Lower lobe of right lung (tissue), 2 donors: ENCODE data around the gene PRTFDC1. TPM values are rescaled to one million over a fixed set of nuclear protein-coding genes. Genes with fewer than 3 reads are reported as not detected.

ENCODE experiments used
- ATAC-seq, 2 donors: fragments of 200-7000 bp; cut with Tn5 transposase; one replicate each; pipeline ENCODE4 v1.9.1; 2020 to 2022; ENCODE audit warnings: mild to moderate bottlenecking in 2 of 2, moderate library complexity in 2 of 2
- DNase-seq: peaks from one replicate; pipeline ENCODE4 v3.0.0-alpha.2; 2020
- H3K27ac ChIP-seq: fragments of 200-600 bp; one replicate; pipeline ENCODE4 v1.8.0; 2022
- H3K27me3 ChIP-seq: fragments of 200-600 bp; one replicate; pipeline ENCODE4 v1.8.0; 2022; ENCODE audit warnings: low read depth
- H3K36me3 ChIP-seq: fragments of 200-600 bp; one replicate; pipeline ENCODE4 v1.8.0; 2022; ENCODE audit warnings: mild to moderate bottlenecking
- H3K4me1 ChIP-seq: fragments of 200-600 bp; one replicate; pipeline ENCODE4 v1.8.0; 2022
- H3K4me3 ChIP-seq: fragments of 200-600 bp; one replicate; pipeline ENCODE4 v1.8.0; 2022; ENCODE audit warnings: mild to moderate bottlenecking
- H3K9me3 ChIP-seq: fragments of 200-600 bp; one replicate; pipeline ENCODE4 v1.8.0; 2022
- intact Hi-C: fragments of 100-400 bp; cut with DNase I; formaldehyde crosslinking; loops from one replicate; pipeline ENCODE4 v1.11.0; 2022
- total RNA-seq: library from RNA; stranded (reverse); fragmentation: NEBNext Ultra II Directional; extraction: Animal tissue kit (Norgen Biotek cat#: 25700); gene quantifications from one replicate; pipeline ENCODE4 v1.2.1, GENCODE V29; 2021
- TF ChIP-seq, protein P1 (sequence below): fragments of 200-600 bp; IDR thresholded peaks from one replicate; pipeline ENCODE4 v1.8.0; 2022; ENCODE audit warnings: antibody characterized with exemption, mild to moderate bottlenecking
- donor health status: DM: no; HTN: yes; CAD: no; lungs with severe emphysema.

The PRTFDC1 gene
- total RNA-seq, 1 donor from 2014 or later: 3.8 TPM

DNA sequence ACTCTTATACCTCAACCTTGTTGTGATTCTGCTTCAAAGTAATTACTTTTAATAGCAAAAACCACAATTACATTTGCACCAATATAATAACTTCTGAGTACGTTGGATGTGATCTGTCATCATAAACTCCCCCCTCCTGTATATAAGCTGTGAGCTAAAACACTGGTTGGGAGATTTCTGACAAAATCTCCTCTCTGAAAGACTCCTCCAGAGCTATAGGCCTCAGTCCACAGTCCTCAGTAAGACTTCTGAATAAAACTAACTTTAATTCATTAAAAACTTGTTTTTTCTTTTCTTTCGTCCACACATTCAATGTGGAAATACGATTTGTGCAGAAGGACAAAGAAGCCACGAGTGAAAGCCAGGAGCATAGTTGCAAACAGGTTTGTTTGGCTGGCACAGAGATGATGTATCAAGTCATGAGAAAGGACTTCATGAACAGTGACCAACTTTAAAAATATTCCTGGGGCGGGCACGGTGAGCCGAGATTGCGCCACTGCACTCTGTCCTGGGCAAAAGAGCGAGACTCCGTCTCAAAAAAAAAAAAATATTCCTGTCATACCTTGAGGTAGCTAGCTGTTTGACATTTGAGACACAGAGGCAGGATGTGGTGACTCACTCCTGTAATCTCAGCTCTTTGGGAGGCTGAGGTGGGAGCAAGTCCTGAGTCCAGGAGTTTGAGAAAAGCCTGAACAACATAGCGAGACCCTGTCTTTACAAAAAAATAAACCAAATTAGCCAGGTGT is 137.7 kb downstream of the PRTFDC1 start:
- Histone ChIP-seq H3K4me3 (no peak overlapping the region), H3K27ac (no peak overlapping the region), H3K36me3 (no peaks in the 10 kb centered on the region), H3K27me3 (no peaks in the 10 kb centered on the region), H3K9me3 (peaks cover 4% of the 10 kb centered on the region), H3K4me1 (no peaks in the 10 kb centered on the region)
- DNase-seq (no peak), ATAC-seq (no peak)
- TF ChIP-seq, protein P1, sequence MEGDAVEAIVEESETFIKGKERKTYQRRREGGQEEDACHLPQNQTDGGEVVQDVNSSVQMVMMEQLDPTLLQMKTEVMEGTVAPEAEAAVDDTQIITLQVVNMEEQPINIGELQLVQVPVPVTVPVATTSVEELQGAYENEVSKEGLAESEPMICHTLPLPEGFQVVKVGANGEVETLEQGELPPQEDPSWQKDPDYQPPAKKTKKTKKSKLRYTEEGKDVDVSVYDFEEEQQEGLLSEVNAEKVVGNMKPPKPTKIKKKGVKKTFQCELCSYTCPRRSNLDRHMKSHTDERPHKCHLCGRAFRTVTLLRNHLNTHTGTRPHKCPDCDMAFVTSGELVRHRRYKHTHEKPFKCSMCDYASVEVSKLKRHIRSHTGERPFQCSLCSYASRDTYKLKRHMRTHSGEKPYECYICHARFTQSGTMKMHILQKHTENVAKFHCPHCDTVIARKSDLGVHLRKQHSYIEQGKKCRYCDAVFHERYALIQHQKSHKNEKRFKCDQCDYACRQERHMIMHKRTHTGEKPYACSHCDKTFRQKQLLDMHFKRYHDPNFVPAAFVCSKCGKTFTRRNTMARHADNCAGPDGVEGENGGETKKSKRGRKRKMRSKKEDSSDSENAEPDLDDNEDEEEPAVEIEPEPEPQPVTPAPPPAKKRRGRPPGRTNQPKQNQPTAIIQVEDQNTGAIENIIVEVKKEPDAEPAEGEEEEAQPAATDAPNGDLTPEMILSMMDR: no peak
- intact Hi-C loops: no loop called here

DNA sequence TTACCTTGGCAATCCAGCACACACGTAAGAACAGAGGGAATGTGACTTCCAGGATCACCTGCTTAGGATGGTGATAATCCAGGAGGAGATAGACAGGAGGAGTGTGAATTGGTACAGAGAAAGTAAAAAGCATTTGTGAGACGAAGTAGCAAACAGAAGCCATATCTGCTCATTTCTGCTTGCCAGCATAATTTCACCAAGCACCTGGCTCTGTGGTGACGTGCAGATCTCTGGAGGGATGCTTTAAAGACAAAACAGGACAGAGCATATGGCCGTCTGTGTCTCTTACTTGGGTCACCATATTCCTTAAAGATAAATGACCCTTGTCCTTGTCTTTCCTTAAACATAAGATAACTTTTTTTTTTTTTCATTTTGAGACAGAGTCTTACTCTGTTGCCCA is 138.6 kb downstream of the PRTFDC1 start:
- DNase-seq: no peak
- Histone ChIP-seq H3K9me3 (peaks cover 4% of the 10 kb centered on the region), H3K4me3 (no peak overlapping the region), H3K27ac (no peak overlapping the region), H3K4me1 (no peaks in the 10 kb centered on the region), H3K27me3 (no peaks in the 10 kb centered on the region), H3K36me3 (no peaks in the 10 kb centered on the region)
- TF ChIP-seq, protein P1: no peak
- intact Hi-C loops: no loop called here
- ATAC-seq: no peak

DNA sequence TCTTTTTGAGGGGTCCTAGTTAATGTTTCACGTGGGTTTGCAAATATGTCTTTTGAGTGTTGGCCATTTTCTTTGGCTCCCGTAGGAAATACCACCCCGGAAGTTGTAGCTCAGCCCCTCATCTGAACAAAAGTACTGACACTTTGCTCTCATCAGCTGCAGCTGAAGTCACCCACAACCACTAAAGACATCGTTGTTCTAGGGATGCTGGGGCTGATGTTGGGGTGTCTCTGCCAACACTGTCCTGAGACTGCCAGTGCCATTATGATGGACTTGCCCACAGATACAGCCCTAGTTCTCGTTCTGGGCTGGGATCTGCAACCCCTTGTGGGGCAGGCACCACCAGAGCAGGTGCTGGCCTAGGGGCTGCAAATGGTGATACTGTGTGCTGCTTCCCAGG is 146.1 kb downstream of the PRTFDC1 start:
- ATAC-seq: no peak
- Histone ChIP-seq H3K4me3 (no peak overlapping the region), H3K4me1 (no peaks in the 10 kb centered on the region), H3K9me3 (no peaks in the 10 kb centered on the region), H3K36me3 (no peaks in the 10 kb centered on the region), H3K27ac (no peak overlapping the region), H3K27me3 (no peaks in the 10 kb centered on the region)
- DNase-seq: no peak
- intact Hi-C loops: no loop called here
- TF ChIP-seq, protein P1: no peak

DNA sequence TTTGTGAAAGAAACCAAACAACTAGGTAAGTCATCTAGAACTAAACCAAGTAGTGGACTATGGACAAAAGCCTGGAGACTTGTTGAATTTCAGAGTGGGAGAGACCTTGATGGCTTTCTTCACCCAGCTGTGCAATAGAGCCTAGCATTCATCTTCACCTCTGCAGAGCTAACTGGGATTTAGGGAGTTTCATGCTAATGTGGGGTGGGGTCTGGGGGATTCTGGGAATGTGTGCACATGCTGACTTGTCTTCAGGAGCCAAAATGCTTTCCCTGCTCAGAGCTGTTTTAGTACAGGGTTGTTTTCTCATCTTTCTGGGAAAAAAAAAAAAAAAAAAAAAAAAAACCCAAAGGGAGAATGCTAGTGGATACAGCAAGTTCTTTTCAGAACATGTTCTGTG is 147.4 kb downstream of the PRTFDC1 start:
- ATAC-seq: no peak
- Histone ChIP-seq H3K9me3 (no peaks in the 10 kb centered on the region), H3K4me3 (no peak overlapping the region), H3K4me1 (no peaks in the 10 kb centered on the region), H3K27ac (no peak overlapping the region), H3K27me3 (no peaks in the 10 kb centered on the region), H3K36me3 (no peaks in the 10 kb centered on the region)
- DNase-seq: no peak
- intact Hi-C loops: no loop called here
- TF ChIP-seq, protein P1: no peak

DNA sequence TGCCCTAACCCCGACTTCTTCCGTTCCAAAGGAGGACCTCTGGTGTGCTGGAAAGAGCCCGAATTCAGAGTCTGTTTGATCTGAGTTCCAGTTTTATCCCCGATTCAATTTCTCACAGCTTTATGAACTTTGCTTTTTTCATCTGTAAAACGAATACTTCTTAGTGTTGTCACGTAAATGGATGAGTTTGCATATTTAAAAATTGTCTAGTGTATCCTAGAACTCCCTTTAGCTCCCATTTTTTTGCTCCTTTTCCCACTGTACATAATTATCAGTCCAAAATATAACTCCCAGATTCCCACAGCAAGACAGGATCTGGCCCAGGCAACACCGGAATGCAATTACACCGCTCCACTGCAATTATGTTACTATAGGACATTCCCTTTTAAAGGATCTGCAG is 148.0 kb downstream of the PRTFDC1 start:
- no peak for ATAC-seq
- intact Hi-C loops: no loop called here
- H3K27me3 ChIP-seq: no peaks in the 10 kb centered on the region

More for the DNA sequence above, 148.0 kb downstream of the PRTFDC1 start:
- DNase-seq: no peak
- no peaks in the 10 kb centered on the region for H3K36me3 ChIP-seq
- H3K4me3 ChIP-seq: no peak overlapping the region
- no peak overlapping the region for H3K27ac ChIP-seq
- TF ChIP-seq, protein P1: no peak
- no peaks in the 10 kb centered on the region for H3K9me3 ChIP-seq
- no peaks in the 10 kb centered on the region for H3K4me1 ChIP-seq
